IMR-90 (cell line): Measurements from ENCODE around the gene CMTR1. TPM values are rescaled to one million over a fixed set of nuclear protein-coding genes. Genes with fewer than 3 reads are reported as not detected.

Source experiments
- ATAC-seq: fragments of 200-7000 bp; cut with Tn5 transposase; 2 replicates; pipeline ENCODE4 v1.9.1; 2020; ENCODE audit warnings: low read depth, mild to moderate bottlenecking, moderate library complexity
- BruUV-seq: library from RNA; stranded (reverse); fragments of 400-500 nt; replicated peaks from 2 replicates; lab custom pipeline; 2021; lab: Mats Ljungman, UMichigan
- CTCF ChIA-PET: fragments of 300-600 bp; formaldehyde crosslinking; extraction: SDS; loops from one replicate; lab custom pipeline; 2021; ENCODE audit warnings: antibody characterized with exemption; lab: Yijun Ruan, JAX
- POLR2A ChIA-PET: fragments of 300-600 bp; sonication (Branson Sonifier 250); formaldehyde crosslinking; loops from one replicate; lab custom pipeline; 2022; ENCODE audit warnings: antibody characterized with exemption; ENCODE audit not compliant: unreplicated experiment; lab: Charles Lee
- DNase-seq: peaks from one replicate; pipeline ENCODE4 v3.0.0; 2013
- H2AFZ ChIP-seq: replicated peaks from 2 replicates; pipeline ENCODE3; 2013; ENCODE audit warnings: low read length, mild to moderate bottlenecking; ENCODE audit not compliant: poor library complexity
- H2AK5ac ChIP-seq: 2 replicates; pipeline ENCODE4 v1.6.1; 2013; ENCODE audit warnings: low read depth, low read length, inconsistent platforms
- H2AK9ac ChIP-seq: replicated peaks from 2 replicates; pipeline ENCODE3; 2013; ENCODE audit warnings: mild to moderate bottlenecking, low read depth, low read length, moderate library complexity; ENCODE audit not compliant: poor library complexity
- H2BK120ac ChIP-seq: 2 replicates; pipeline ENCODE4 v1.6.1; 2013; ENCODE audit warnings: low read depth, low read length, inconsistent platforms
- H2BK15ac ChIP-seq: 3 replicates; pipeline ENCODE4 v1.6.1; 2013; ENCODE audit warnings: low read depth, low read length, inconsistent platforms
- H2BK20ac ChIP-seq: 2 replicates; pipeline ENCODE4 v1.6.1; 2013; ENCODE audit warnings: low read depth, mild to moderate bottlenecking, inconsistent platforms, low read length, moderate library complexity
- H2BK5ac ChIP-seq: 2 replicates; pipeline ENCODE4 v1.6.1; 2013; ENCODE audit warnings: mild to moderate bottlenecking, low read depth, low read length, inconsistent platforms; ENCODE audit not compliant: poor library complexity, severe bottlenecking
- H3K14ac ChIP-seq: replicated peaks from 2 replicates; pipeline ENCODE4 v1.6.1; 2013; ENCODE audit warnings: low read depth, low read length, inconsistent platforms
- H3K18ac ChIP-seq: 2 replicates; pipeline ENCODE4 v1.6.1; 2013; ENCODE audit warnings: low read depth, low read length, control low read depth
- H3K23ac ChIP-seq: 2 replicates; pipeline ENCODE4 v1.6.1; 2013; ENCODE audit warnings: low read depth, low read length, inconsistent platforms
- H3K27ac ChIP-seq: 2 replicates; pipeline ENCODE4 v1.5.1; 2013; ENCODE audit warnings: mild to moderate bottlenecking, control low read depth, low read length; ENCODE audit not compliant: insufficient read depth
- H3K27me3 ChIP-seq: 2 replicates; pipeline ENCODE4 v1.6.1; 2013; ENCODE audit warnings: low read length; ENCODE audit not compliant: control insufficient read depth, insufficient read depth
- H3K36me3 ChIP-seq: 2 replicates; pipeline ENCODE4 v1.6.1; 2013; ENCODE audit warnings: low read length, mixed read lengths; ENCODE audit not compliant: control insufficient read depth, insufficient read depth
- H3K4ac ChIP-seq: 2 replicates; pipeline ENCODE4 v1.6.1; 2013; ENCODE audit warnings: low read depth, low read length, inconsistent platforms
- H3K4me1 ChIP-seq: 2 replicates; pipeline ENCODE4 v1.6.1; 2013; ENCODE audit warnings: low read length, mixed read lengths; ENCODE audit not compliant: control insufficient read depth, insufficient read depth
- H3K4me2 ChIP-seq: 2 replicates; pipeline ENCODE4 v1.6.1; 2013; ENCODE audit warnings: low read depth, mild to moderate bottlenecking, control low read depth, low read length, moderate library complexity
- H3K4me3 ChIP-seq: 2 replicates; pipeline ENCODE4 v1.5.1; 2013; ENCODE audit warnings: low read depth, mild to moderate bottlenecking, control low read depth, low read length, moderate library complexity; ENCODE audit not compliant: insufficient read depth
- H3K56ac ChIP-seq: 2 replicates; pipeline ENCODE4 v1.6.1; 2013; ENCODE audit warnings: low read length, inconsistent platforms; ENCODE audit not compliant: insufficient read depth; ENCODE audit errors: extremely low read depth
- H3K79me1 ChIP-seq, 2 experiments: 2 replicates each; pipeline ENCODE4 v1.6.1; 2013; ENCODE audit warnings: low read length in 2 of 2, inconsistent platforms in 1 of 2, low read depth in 1 of 2
- H3K9ac ChIP-seq: 2 replicates; pipeline ENCODE4 v1.6.1; 2013; ENCODE audit warnings: low read depth, low read length, control low read depth
- H3K9me1 ChIP-seq: 2 replicates; pipeline ENCODE4 v1.6.1; 2013; ENCODE audit warnings: low read length, inconsistent platforms; ENCODE audit not compliant: insufficient read depth
- H3K9me3 ChIP-seq: 2 replicates; pipeline ENCODE4 v1.6.1; 2013; ENCODE audit warnings: low read length; ENCODE audit not compliant: control insufficient read depth, insufficient read depth
- H4K20me1 ChIP-seq: 2 replicates; pipeline ENCODE4 v1.6.1; 2013; ENCODE audit warnings: low read length, inconsistent platforms; ENCODE audit not compliant: insufficient read depth
- H4K5ac ChIP-seq: 2 replicates; pipeline ENCODE4 v1.6.1; 2013; ENCODE audit warnings: mild to moderate bottlenecking, low read depth, low read length, control low read depth
- H4K8ac ChIP-seq, 2 experiments: 2 replicates each; pipeline ENCODE4 v1.6.1; 2013; ENCODE audit warnings: low read depth in 2 of 2, low read length in 2 of 2, control low read depth in 1 of 2, inconsistent platforms in 1 of 2
- H4K91ac ChIP-seq: 2 replicates; pipeline ENCODE4 v1.6.1; 2013; ENCODE audit warnings: low read depth, low read length, inconsistent platforms; ENCODE audit not compliant: insufficient read depth
- BHLHE40 ChIP-seq: fragments of 150-350 bp; IDR thresholded peaks from 2 replicates; pipeline ENCODE4 v1.6.1; 2016; ENCODE audit warnings: mild to moderate bottlenecking, low read depth, low read length
- CEBPB ChIP-seq: IDR thresholded peaks from 2 replicates; pipeline ENCODE4 v1.6.1; 2012; ENCODE audit warnings: low read depth, low read length, improper control_type of control experiment
- CHD1 ChIP-seq: IDR thresholded peaks from 2 replicates; pipeline ENCODE4 v1.6.1; 2012; ENCODE audit warnings: low read depth, low read length, improper control_type of control experiment
- CTCF ChIP-seq: conservative IDR thresholded peaks from 2 replicates; pipeline ENCODE4 v1.5.1; 2012; ENCODE audit warnings: mild to moderate bottlenecking, low read depth, low read length, improper control_type of control experiment
- ELK1 ChIP-seq: fragments of 150-350 bp; IDR thresholded peaks from 2 replicates; pipeline ENCODE4 v1.6.1; 2016; ENCODE audit warnings: low read depth, mild to moderate bottlenecking, low read length, moderate library complexity, borderline replicate concordance
- FOS ChIP-seq: fragments of 150-350 bp; IDR thresholded peaks from 2 replicates; pipeline ENCODE4 v1.6.1; 2016; ENCODE audit warnings: low read depth, low read length
- MAFK ChIP-seq: IDR thresholded peaks from 2 replicates; pipeline ENCODE4 v1.6.1; 2012; ENCODE audit warnings: low read depth, low read length, improper control_type of control experiment
- MAZ ChIP-seq: IDR thresholded peaks from 2 replicates; pipeline ENCODE4 v1.6.1; 2012; ENCODE audit warnings: low read depth, mild to moderate bottlenecking, low read length, improper control_type of control experiment, moderate library complexity, borderline replicate concordance
- MXI1 ChIP-seq: IDR thresholded peaks from 2 replicates; pipeline ENCODE4 v1.6.1; 2012; ENCODE audit warnings: low read depth, mild to moderate bottlenecking, low read length, moderate library complexity, borderline replicate concordance
- NFE2L2 ChIP-seq: fragments of 150-350 bp; IDR thresholded peaks from 2 replicates; pipeline ENCODE4 v1.6.1; 2016; ENCODE audit warnings: low read depth, mild to moderate bottlenecking, low read length
- POLR2A ChIP-seq: IDR thresholded peaks from 2 replicates; pipeline ENCODE4 v1.6.1; 2012; ENCODE audit warnings: mild to moderate bottlenecking, low read depth, low read length
- RAD21 ChIP-seq: IDR thresholded peaks from 2 replicates; pipeline ENCODE4 v1.6.1; 2012; ENCODE audit warnings: low read length, improper control_type of control experiment
- RCOR1 ChIP-seq: IDR thresholded peaks from 2 replicates; pipeline ENCODE4 v1.6.1; 2012; ENCODE audit warnings: mild to moderate bottlenecking, low read length, improper control_type of control experiment; ENCODE audit not compliant: insufficient replicate concordance
- RFX5 ChIP-seq: IDR thresholded peaks from 2 replicates; pipeline ENCODE4 v1.8.0; 2012; ENCODE audit warnings: low read depth, mild to moderate bottlenecking, low read length, moderate library complexity
- USF2 ChIP-seq: fragments of 150-350 bp; IDR thresholded peaks from 2 replicates; pipeline ENCODE4 v1.6.1; 2017; ENCODE audit warnings: mild to moderate bottlenecking, antibody characterized with exemption, low read length, low read depth
- WGBS, 2 experiments: methylation state at CpG; one replicate each; pipeline versions ENCODE4 v1.1.5 to v1.1.7; 2013; ENCODE audit warnings: missing lambda C conversion rate in 2 of 2; ENCODE audit not compliant: insufficient read length in 1 of 2; ENCODE audit errors: extremely low coverage in 2 of 2; 5-methylcytosine and 5-hydroxymethylcytosine counted together
- dilution Hi-C: fragments of 300-500 bp; cut with HindIII; formaldehyde crosslinking; loops from one replicate; pipeline ENCODE4 v1.14.3; 2018; ENCODE audit warnings: low sequenced_read_pairs; ENCODE audit not compliant: unreplicated experiment
- in situ Hi-C: fragments of 300-500 bp; cut with MboI; formaldehyde crosslinking; loops from 3 replicates; pipeline ENCODE4 v1.14.3; 2019; ENCODE audit warnings: low sequenced_read_pairs, inconsistent platforms, mixed read lengths
- intact Hi-C: fragments of 100-400 bp; cut with micrococcal nuclease; formaldehyde crosslinking; loops from 2 replicates; pipeline ENCODE4 v1.10.0; 2022
- polyA plus RNA-seq, 3 experiments: library from polyadenylated mRNA; depleted of rRNA; stranded (reverse); fragments of >200 nt; gene quantifications; 2 replicates each; pipeline ENCODE4 v1.2.3, GENCODE V29; 2012; ENCODE audit warnings: low replicate concordance in 1 of 3
- total RNA-seq: library from RNA; depleted of rRNA; stranded (reverse); fragments of >200 nt; gene quantifications from 2 replicates; pipeline ENCODE4 v1.2.3, GENCODE V29; 2012

The CMTR1 gene
- total and polyA plus RNA-seq, 2 of the 4 experiments (the other 2 are of a cell fraction) = 22.6 to 30.1 TPM

- H3K9me1 ChIP-seq = no peaks in the 10 kb centered on the region; the same call in 1 of the 2 replicates
- no peak overlapping the region for H3K18ac ChIP-seq
- no peaks in the 10 kb centered on the region for H3K9me3 ChIP-seq
- H2BK120ac ChIP-seq = no peak overlapping the region
- H4K8ac ChIP-seq = no peak overlapping the region
- H3K79me1 ChIP-seq = peaks cover 0 to 24% of the 10 kb centered on the region in 2 experiments; a peak in 2 of 4 replicates
- no peak overlapping the region for H2BK20ac ChIP-seq
- H2BK15ac ChIP-seq = no peak overlapping the region
- H2BK5ac ChIP-seq = no peak overlapping the region
- intact Hi-C loops = no loop called here
- POLR2A ChIA-PET = no interaction called here
- H3K14ac ChIP-seq = no peak overlapping the region
- no peak overlapping the region for H3K4me2 ChIP-seq
- no peak overlapping the region for H3K4ac ChIP-seq
- dilution Hi-C loops = no loop called here
- CTCF ChIA-PET = no interaction called here
- H3K4me3 ChIP-seq = no peak overlapping the region
- peaks cover 8% of the 10 kb centered on the region for H3K36me3 ChIP-seq
- H4K5ac ChIP-seq = no peak overlapping the region
- H3K4me1 ChIP-seq = no peaks in the 10 kb centered on the region
- peaks cover 16% of the 10 kb centered on the region for H4K20me1 ChIP-seq
- no peak overlapping the region for H3K27ac ChIP-seq
- no peak for DNase-seq
- no peak overlapping the region for H3K56ac ChIP-seq
- no TSS peak for BruUV-seq
- no peak overlapping the region for H2AFZ ChIP-seq
- no peak overlapping the region for H3K9ac ChIP-seq
- 94% methylated on average over 3 of the region's 9 CpGs; no CpG with 5 or more reads in 1 of the 2 experiments for WGBS, 2 experiments
- H3K27me3 ChIP-seq = no peaks in the 10 kb centered on the region
- no peak overlapping the region for H2AK5ac ChIP-seq
- H2AK9ac ChIP-seq = no peak overlapping the region
- no peak overlapping the region for H4K91ac ChIP-seq
- in situ Hi-C loops = no loop called here
- no peak for ATAC-seq
- no peak overlapping the region for H3K23ac ChIP-seq
- TF ChIP-seq RFX5 (no peak), POLR2A (no peak), CEBPB (no peak), RAD21 (no peak), BHLHE40 (no peak), FOS (no peak), MAZ (no peak), CHD1 (no peak), CTCF (no peak), ELK1 (no peak), MAFK (no peak), USF2 (no peak), MXI1 (no peak), NFE2L2 (no peak), RCOR1 (no peak)
These were observed 54.8 kb downstream of the CMTR1 start for GRCh38 chr6:37487591-37488380.
